Right lobe of liver (tissue), 6 donors: ENCODE results near the gene SLC37A1. TPM values are rescaled to one million over a fixed set of nuclear protein-coding genes. Genes with fewer than 3 reads are reported as not detected.

Source experiments
- ATAC-seq, 4 donors: fragments of 200-7000 bp; cut with Tn5 transposase; one replicate each; pipeline ENCODE4 v1.9.1; 2020; ENCODE audit warnings: mild to moderate bottlenecking in 4 of 4, moderate library complexity in 4 of 4
- DNase-seq, 3 donors: peaks; one replicate each; pipeline ENCODE4 v3.0.0-alpha.2; 2020
- H3K27ac ChIP-seq, 3 donors: fragments of 200-600 bp; one replicate each; pipeline ENCODE4 v1.8.0; 2022
- H3K27me3 ChIP-seq, 2 donors: fragments of 200-600 bp; one replicate each; pipeline ENCODE4 v1.8.0; 2022
- H3K36me3 ChIP-seq, 4 donors: fragments of 200-600 bp; sonication (generic) in 1 of 4; one replicate each; pipeline versions ENCODE4 v1.5.1 to v1.8.0; 2017 to 2022; ENCODE audit warnings: control low read depth in 1 of 4
- H3K4me1 ChIP-seq, 4 donors: fragments of 200-600 bp; sonication (generic) in 1 of 4; one replicate each; pipeline versions ENCODE4 v1.5.1 to v1.8.0; 2017 to 2022; ENCODE audit warnings: control low read depth in 1 of 4
- H3K4me3 ChIP-seq, 3 donors: fragments of 200-600 bp; one replicate each; pipeline ENCODE4 v1.8.0; 2022
- H3K9me3 ChIP-seq, 4 donors: fragments of 200-600 bp; sonication (generic) in 1 of 4; one replicate each; pipeline versions ENCODE4 v1.5.1 to v1.8.0; 2017 to 2022; ENCODE audit warnings: control low read depth in 1 of 4
- POLR2A ChIP-seq: fragments of 450-650 bp; IDR thresholded peaks from one replicate; pipeline ENCODE4 v1.6.1; 2017; ENCODE audit warnings: antibody characterized with exemption, mild to moderate bottlenecking
- WGBS: methylation state at CpG from one replicate; pipeline ENCODE4 v1.1.6; 2018; ENCODE audit warnings: low coverage, low lambda C conversion rate; ENCODE audit not compliant: insufficient coverage; ENCODE audit errors: missing lambda C conversion rate; 5-methylcytosine and 5-hydroxymethylcytosine counted together
- intact Hi-C, 2 donors: fragments of 100-400 bp; cut with DNase I; formaldehyde crosslinking; loops; one replicate each; pipeline versions ENCODE4 v1.11.2 to v1.14.1; 2022
- total RNA-seq, 6 experiments: library from RNA; depleted of rRNA in 2 of 6; stranded (reverse); fragments of >200 nt in 2 of 6; fragmentation: NEBNext Ultra II Directional in 3 of 6; extraction: Animal tissue kit (Norgen Biotek cat#: 25700) in 3 of 6; gene quantifications; one replicate each; pipeline versions ENCODE4 v1.1.0 to v1.2.4, GENCODE V29; 2016 to 2023
- TF ChIP-seq, protein P1 (sequence below), 4 donors: fragments of 200-600 bp in 3 of 4; fragments of 450-650 bp in 1 of 4; IDR thresholded peaks; one replicate each; pipeline versions ENCODE4 v1.5.1 to v1.8.0; 2016 to 2022; ENCODE audit warnings: antibody characterized with exemption in 4 of 4, mild to moderate bottlenecking in 2 of 4
- donor health status: DM: no; HTN: yes; CAD: no.
- donor health status: DM: no; HTN: no; CAD: no.
- donor health status: DM: no; HTN: no; CAD: no.
- donor health status: DM: no; HTN: yes; CAD: no.
- donor health status: DM: no; HTN: yes; CAD: no.

Gene SLC37A1
- total RNA-seq, 6 experiments from 2014 or later = 2.5 to 10.8 (median 6.2) TPM

DNA sequence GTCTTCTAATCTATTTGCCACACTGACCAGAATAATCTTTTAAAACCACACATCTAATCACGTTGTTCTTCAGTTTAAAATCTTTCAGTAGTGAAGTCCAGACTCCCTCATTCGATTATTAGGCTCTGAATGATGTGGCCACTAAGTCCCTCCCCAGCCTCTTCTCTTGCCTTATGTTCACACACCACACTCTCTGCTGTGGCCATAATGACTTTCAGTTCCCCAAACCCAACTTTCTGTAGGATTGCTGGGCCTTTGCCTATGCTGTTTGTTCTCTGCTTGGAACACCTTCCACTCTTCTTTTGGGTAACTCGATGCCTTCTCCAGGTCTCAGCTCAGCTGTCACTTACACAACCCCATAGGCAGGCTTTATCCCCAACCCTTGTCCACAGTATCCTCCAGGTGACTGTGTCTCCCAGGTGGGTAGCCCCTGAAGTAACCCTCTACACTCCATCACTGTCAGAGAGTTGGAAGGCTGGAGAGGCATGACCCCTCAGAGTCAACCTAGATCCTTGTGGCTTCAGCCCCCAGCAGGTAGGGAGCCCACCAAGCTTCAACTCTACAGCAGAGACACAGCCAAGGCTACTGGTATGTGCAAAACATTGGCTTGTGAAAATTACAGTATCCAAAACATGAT is 8.4 kb upstream of the SLC37A1 start:
- ATAC-seq (no peak), DNase-seq (no peak)
- no peak overlapping the region for H3K4me3 ChIP-seq
- no peaks in the 10 kb centered on the region for H3K27me3 ChIP-seq
- WGBS = 44% methylated on average over 3 of the region's 3 CpGs
- H3K36me3 ChIP-seq = no peaks in the 10 kb centered on the region
- intact Hi-C loops = no loop called here
- H3K9me3 ChIP-seq = no peaks in the 10 kb centered on the region
- TF ChIP-seq POLR2A = no peak
- TF ChIP-seq, protein P1, sequence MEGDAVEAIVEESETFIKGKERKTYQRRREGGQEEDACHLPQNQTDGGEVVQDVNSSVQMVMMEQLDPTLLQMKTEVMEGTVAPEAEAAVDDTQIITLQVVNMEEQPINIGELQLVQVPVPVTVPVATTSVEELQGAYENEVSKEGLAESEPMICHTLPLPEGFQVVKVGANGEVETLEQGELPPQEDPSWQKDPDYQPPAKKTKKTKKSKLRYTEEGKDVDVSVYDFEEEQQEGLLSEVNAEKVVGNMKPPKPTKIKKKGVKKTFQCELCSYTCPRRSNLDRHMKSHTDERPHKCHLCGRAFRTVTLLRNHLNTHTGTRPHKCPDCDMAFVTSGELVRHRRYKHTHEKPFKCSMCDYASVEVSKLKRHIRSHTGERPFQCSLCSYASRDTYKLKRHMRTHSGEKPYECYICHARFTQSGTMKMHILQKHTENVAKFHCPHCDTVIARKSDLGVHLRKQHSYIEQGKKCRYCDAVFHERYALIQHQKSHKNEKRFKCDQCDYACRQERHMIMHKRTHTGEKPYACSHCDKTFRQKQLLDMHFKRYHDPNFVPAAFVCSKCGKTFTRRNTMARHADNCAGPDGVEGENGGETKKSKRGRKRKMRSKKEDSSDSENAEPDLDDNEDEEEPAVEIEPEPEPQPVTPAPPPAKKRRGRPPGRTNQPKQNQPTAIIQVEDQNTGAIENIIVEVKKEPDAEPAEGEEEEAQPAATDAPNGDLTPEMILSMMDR (IDR thresholded peaks at IDR 0.05) = no peak
- no peaks in the 10 kb centered on the region for H3K4me1 ChIP-seq
- H3K27ac ChIP-seq = no peak overlapping the region

DNA sequence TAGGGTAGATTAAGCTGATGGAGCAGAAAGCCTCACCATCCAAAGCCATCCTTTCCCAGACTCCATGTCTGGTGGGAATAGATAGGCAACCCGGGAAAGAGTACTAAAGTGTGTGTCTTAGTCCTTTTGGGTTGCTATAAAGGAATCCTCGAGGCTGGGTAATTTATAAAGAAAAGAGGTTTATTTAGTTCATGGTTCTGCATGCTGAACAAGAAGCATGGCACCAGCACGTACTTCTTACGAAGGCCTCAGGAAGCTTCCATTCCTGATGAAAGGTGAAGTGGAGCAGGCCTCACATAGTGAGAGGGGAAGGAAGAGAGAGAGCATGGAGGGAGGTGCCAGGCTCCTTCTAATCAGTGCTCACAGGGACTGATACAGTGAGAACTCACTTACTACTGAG is 6.2 kb upstream of the SLC37A1 start:
- no peaks in the 10 kb centered on the region for H3K36me3 ChIP-seq
- no peak for ATAC-seq
- no peaks in the 10 kb centered on the region for H3K27me3 ChIP-seq
- no peak overlapping the region for H3K4me3 ChIP-seq
- TF ChIP-seq POLR2A = no peak
- TF ChIP-seq, protein P1 (IDR thresholded peaks at IDR 0.05) = no peak
- H3K9me3 ChIP-seq = no peaks in the 10 kb centered on the region
- no peak for DNase-seq
- H3K4me1 ChIP-seq = no peaks in the 10 kb centered on the region
- WGBS = 83% methylated on average over 4 of the region's 4 CpGs
- intact Hi-C loops = no loop called here
- H3K27ac ChIP-seq = no peak overlapping the region

DNA sequence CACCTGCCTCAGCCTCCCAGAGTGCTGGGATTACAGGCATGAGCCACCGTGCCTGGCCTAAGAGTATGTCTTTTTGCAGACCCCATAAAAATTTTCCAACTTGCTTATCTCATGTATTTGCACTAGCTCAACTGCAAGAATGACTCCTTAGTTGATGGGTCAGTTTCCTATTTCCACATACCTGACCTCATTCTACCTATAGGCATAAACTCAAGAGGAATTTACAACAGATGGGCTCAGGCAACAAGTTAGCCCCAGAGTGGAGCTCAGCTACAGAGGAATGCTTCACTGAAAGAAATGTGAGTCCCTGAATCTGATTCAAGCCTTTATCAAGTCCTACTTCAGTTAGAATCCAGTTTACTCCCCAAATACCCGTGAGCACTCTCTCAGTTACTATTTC is 5.3 kb upstream of the SLC37A1 start:
- Histone ChIP-seq H3K36me3 (no peaks in the 10 kb centered on the region), H3K4me3 (no peak overlapping the region), H3K4me1 (no peaks in the 10 kb centered on the region), H3K9me3 (no peaks in the 10 kb centered on the region), H3K27ac (no peak overlapping the region), H3K27me3 (no peaks in the 10 kb centered on the region)
- WGBS = 86% methylated on average over 2 of the region's 2 CpGs
- ATAC-seq = no peak
- intact Hi-C loops = no loop called here
- DNase-seq = no peak
- TF ChIP-seq, protein P1 (IDR thresholded peaks at IDR 0.05) = no peak
- TF ChIP-seq POLR2A = no peak

DNA sequence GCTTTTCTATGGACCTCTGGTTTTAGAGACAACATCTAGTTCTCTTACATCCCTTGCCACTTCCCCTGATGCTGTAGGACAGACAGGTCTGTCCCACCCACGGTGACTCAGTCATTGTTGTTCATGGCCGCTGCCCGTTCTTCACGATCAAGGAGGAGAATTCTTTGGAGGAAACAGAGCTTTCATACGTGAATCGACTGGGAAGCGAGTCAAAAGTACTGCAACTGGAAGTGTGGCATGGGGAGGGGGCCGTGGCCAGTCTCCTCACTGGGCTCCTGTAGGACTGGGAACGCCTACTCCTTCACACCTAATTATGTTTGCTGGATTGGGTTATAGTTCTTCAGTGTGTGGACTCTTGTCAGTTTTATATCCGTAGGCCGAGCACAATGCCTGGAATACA is 4.4 kb upstream of the SLC37A1 start:
- ATAC-seq (no peak), DNase-seq (no peak)
- Histone ChIP-seq H3K4me1 (no peaks in the 10 kb centered on the region), H3K27ac (no peak overlapping the region), H3K9me3 (no peaks in the 10 kb centered on the region), H3K36me3 (no peaks in the 10 kb centered on the region), H3K27me3 (no peaks in the 10 kb centered on the region), H3K4me3 (no peak overlapping the region)
- intact Hi-C loops = no loop called here
- TF ChIP-seq POLR2A = no peak
- TF ChIP-seq, protein P1 (IDR thresholded peaks at IDR 0.05) = no peak
- WGBS = 71% methylated on average over 8 of the region's 11 CpGs
